ENCODE data around the gene ETHE1.
"Not testable (repeated sequence)": the region's sequence is repeated elsewhere in the genome, so short reads cannot be mapped to it uniquely, and the experiment has no call there.

ETHE1 gene

GRCh38 chr19:43524922-43525835 is 1.8 kb downstream of the ETHE1 start:
- peak; percentile 30 for DNase-seq (ENCODE audit: low read depth)

- not testable (repeated sequence) for DNase-seq (ENCODE audit: low read depth)
Observed at GRCh38 chr19:43523696-43524095, 3.3 kb downstream of the ETHE1 start.

GRCh38 chr19:43522929-43523328 is 4.1 kb downstream of the ETHE1 start:
- no peak for DNase-seq (ENCODE audit: low read depth)

GRCh38 chr19:43519436-43520088 is 7.4 kb downstream of the ETHE1 start:
- peak; percentile 95 for DNase-seq (ENCODE audit: low read depth)

GRCh38 chr19:43518051-43518450 is 8.9 kb downstream of the ETHE1 start:
- DNase-seq (ENCODE audit: low read depth): no peak

GRCh38 chr19:43512399-43512798 is 14.6 kb downstream of the ETHE1 start:
- not testable (repeated sequence) for DNase-seq (ENCODE audit: low read depth)

GRCh38 chr19:43511324-43511723 is 15.7 kb downstream of the ETHE1 start:
- DNase-seq (ENCODE audit: low read depth): no peak

GRCh38 chr19:43510713-43511112 is 16.3 kb downstream of the ETHE1 start:
- DNase-seq (ENCODE audit: low read depth): no peak

GRCh38 chr19:43507880-43508279 is 19.1 kb downstream of the ETHE1 start:
- DNase-seq (ENCODE audit: low read depth): no peak

GRCh38 chr19:43506629-43507028 is 20.4 kb downstream of the ETHE1 start:
- DNase-seq (ENCODE audit: low read depth): no peak

- no peak for DNase-seq (ENCODE audit: low read depth)
Observed at GRCh38 chr19:43505941-43506340, 21.1 kb downstream of the ETHE1 start.

- DNase-seq (ENCODE audit: low read depth): no peak
Observed at GRCh38 chr19:43505186-43505456, 21.9 kb downstream of the ETHE1 start.

GRCh38 chr19:43504426-43505185 is 22.4 kb downstream of the ETHE1 start, which contains the start of gene PHLDB3:
PHLDB3 (minus strand) TSS chr19:43504746; CDS start chr19:43504118, 628 bp downstream.
- DNase-seq (ENCODE audit: low read depth): peak; percentile 27

GRCh38 chr19:43503501-43504425 is 23.2 kb downstream of the ETHE1 start:
- DNase-seq (ENCODE audit: low read depth): peak; percentile 90

- no peak for DNase-seq (ENCODE audit: low read depth)
Observed at GRCh38 chr19:43502419-43502976, 24.5 kb downstream of the ETHE1 start.

- no peak for DNase-seq (ENCODE audit: low read depth)
Observed at GRCh38 chr19:43501661-43502418, 25.2 kb downstream of the ETHE1 start.

- DNase-seq (ENCODE audit: low read depth): no peak
Observed at GRCh38 chr19:43499042-43499441, 28.0 kb downstream of the ETHE1 start.

GRCh38 chr19:43498233-43498842 is 28.7 kb downstream of the ETHE1 start:
- no peak for DNase-seq (ENCODE audit: low read depth)

- DNase-seq (ENCODE audit: low read depth): no peak
Observed at GRCh38 chr19:43496960-43497359, 30.0 kb downstream of the ETHE1 start.

GRCh38 chr19:43495082-43495481 is 31.9 kb downstream of the ETHE1 start:
- DNase-seq (ENCODE audit: low read depth): no peak
